NCI-H146 (cell line): ENCODE measurements around the gene GLCCI1.
"Not testable (repeated sequence)": the region's sequence is repeated elsewhere in the genome, so short reads cannot be mapped to it uniquely, and the experiment has no call there.

ENCODE experiments used
- DNase-seq: peaks from one replicate; lab custom pipeline; 2025; lab: John Stamatoyannopoulos, UW

GLCCI1 gene

GRCh38 chr7:8051373-8051772, 82.8 kb downstream of the GLCCI1 start:
- DNase-seq, result no peak

GRCh38 chr7:8051998-8052397, 83.4 kb downstream of the GLCCI1 start:
- DNase-seq, result no peak

- DNase-seq, result no peak
Observed at GRCh38 chr7:8052824-8053223, 84.2 kb downstream of the GLCCI1 start.

- no peak for DNase-seq
Observed at GRCh38 chr7:8056439-8056838, 87.8 kb downstream of the GLCCI1 start.

- no peak for DNase-seq
Observed at GRCh38 chr7:8057566-8057965, 89.0 kb downstream of the GLCCI1 start.

DNA sequence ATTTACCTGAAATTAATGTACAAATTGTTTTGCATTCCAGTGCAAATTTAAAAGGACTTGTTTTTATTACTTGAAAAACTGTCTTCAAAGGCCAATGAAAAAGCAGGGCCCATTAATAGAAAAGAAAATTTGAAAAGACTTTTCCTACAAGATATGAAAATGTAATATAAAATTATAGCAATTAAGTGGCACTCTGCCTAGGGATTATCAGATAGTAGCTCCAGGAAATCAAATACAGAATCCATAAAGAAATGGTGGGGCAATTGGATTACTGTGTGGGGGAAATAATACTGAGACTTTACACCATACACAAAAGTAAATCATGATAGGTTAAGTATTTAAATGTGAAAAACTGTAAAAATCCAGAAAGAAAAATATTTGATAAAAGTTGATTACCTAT, 89.7 kb downstream of the GLCCI1 start:
- no peak for DNase-seq

DNA sequence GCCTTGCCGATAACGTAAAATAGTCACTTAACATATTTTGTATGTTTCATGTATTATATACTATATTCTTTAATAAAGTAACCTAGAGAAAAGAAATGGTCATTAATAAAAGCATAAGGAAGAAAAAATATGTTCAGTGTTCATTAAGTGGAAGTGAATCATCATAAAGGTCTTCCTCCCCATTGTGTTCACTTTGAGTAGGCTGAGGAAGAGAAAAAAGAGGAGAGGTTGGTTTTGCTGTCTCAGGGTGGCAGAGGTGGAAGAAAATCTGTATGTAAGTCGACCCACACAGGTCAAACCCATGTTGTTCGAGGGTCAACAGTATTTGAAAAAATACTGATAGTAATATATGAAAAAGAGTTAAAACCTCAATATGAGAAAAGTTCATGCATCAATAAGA, 90.3 kb downstream of the GLCCI1 start:
- no peak for DNase-seq

DNA sequence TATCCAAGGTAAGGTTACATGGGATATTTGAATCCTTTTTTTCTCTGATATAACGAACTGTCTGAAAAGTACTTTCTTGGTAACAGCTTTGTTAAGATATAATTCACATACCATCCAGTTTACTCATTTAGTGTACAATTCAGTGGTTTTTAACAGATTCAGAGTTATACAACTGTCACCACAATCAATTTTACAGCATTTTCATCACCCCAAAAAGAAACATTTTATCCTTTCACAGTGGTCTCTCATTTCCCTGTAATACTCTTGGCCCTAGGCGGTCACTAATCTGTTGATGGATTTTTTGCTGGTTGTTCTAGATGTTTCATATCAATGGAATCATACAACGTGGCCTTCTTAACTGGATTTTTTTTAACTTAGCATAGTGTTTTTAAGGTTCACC, 91.6 kb downstream of the GLCCI1 start:
- DNase-seq, result no peak

DNA sequence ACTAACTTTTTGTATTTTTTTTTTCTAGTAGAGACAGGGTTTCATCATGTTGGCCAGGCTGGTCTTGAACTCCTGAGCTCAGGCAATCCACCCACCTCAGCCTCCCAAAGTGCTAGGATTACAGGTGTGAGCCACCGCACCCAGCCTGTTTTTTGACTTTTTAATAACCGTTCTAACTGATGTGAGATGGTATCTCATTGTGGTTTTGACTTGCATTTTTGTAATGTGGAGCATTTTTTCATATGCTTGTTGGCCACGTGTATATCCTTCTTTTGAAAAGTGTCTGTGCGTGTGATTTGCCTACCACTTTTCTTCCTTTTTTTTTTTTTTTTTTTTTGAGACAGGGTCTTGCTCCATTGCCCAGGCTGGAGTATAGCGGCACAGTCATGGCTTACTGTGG, 94.7 kb downstream of the GLCCI1 start:
- DNase-seq, result not testable (repeated sequence)

DNA sequence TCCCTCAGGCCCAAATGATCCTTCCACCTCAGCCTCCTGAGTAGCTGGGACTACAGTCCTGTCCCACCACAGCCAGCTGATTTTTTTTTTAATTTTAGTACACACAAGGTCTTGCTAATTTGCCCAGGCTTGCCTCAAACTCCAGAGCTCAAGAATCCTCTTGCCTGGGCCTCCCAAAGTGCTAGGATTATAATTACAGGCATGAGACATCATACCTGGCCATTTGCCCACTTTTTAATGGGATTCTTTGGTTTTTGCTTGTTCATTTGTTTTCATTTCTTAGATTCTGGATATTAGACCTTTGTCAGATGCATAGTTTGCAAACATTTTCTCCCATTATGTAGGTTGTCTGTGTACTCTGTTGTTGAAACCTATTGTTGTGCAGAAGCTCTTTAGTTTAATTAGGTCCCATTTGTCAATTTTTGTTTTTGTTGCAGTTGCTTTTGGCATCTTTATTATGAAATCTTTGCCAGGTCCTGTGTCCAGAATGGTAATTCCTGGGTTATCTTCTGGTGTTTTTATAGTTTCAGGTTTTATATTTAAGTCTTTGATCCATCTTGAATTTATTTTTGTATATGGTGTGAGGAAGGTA, 95.2 kb downstream of the GLCCI1 start:
- DNase-seq, result peak; percentile 25

GRCh38 chr7:8064828-8065227, 96.2 kb downstream of the GLCCI1 start:
- DNase-seq, result no peak

GRCh38 chr7:8065356-8065813, 96.8 kb downstream of the GLCCI1 start:
- no peak for DNase-seq

DNA sequence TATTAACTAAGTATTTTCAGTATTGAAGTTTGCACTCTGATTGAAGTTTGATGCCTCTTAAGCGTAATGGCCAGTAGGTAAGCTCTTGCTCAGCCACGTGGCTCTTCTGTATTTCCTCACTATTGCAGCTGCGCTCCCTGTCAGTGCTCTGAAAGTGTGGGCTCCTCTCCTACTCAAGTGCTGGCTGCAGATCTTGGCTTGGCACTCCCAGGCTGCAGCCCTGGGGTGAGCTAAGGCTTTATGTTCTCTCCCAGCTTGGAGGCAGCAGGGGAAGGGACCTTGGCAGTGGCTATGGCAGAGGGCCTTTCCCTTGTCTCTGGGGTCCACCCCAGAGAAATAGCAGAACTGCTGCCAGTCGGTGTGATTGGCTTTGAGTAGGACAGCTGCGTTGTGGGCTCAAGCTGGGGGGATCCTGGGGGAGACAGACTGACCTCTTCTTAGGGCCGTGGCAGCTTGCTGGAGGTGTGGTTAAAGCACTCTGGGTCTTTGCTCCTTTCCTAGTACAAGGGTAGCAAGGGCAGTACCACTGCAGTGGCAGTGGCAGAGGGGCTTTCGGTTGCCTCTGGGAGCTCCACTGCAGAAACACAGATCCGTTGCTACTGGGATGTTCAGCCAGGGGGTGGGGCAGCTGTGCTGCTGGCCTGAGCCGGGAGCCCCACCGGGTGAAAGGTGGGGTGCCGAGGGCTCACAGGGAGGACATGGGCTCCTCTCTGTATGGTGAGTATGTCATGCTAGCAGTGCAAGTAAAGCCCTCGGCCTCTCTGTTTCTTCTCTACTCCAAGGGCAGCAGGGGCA, 100.5 kb downstream of the GLCCI1 start:
- no peak for DNase-seq

DNA sequence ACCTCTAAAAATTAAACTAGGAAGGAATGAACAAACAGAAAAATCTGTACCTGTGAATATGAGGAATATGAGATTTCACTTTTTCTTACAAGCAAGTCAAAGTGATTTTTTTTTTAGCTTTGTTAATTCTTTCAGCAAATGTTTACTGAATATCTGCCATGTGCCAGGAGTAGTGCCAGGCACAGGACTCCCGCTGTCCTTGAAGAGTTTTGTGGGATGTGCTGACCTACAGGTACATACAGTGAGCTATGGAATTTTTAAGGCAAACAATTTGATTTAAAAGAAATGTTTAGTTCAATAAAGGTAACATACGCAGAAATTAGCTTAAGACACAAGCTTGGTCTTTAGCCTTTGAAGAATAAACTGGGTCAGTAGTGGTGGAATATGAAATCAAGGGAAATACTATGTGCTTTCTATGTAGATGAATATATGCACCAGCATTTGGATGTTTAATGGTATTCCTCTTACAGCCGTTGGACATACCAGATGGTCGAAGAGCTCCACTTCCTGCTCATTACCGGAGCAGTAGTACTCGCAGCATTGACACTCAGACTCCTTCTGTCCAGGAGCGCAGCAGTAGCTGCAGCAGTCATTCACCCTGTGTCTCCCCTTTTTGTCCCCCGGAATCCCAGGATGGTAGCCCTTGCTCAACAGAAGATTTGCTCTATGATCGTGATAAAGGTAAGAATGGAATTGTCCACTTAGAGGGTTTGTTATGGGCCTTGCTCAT, 102.0 kb downstream of the GLCCI1 start:
- no peak for DNase-seq

GRCh38 chr7:8078418-8078817, 109.8 kb downstream of the GLCCI1 start:
- no peak for DNase-seq

- DNase-seq, result no peak
Observed at GRCh38 chr7:8082762-8083161, 114.2 kb downstream of the GLCCI1 start.

GRCh38 chr7:8084836-8085235, 116.2 kb downstream of the GLCCI1 start:
- DNase-seq, result peak; percentile 2

GRCh38 chr7:8085420-8085819, 116.8 kb downstream of the GLCCI1 start:
- DNase-seq, result no peak

- DNase-seq, result no peak
Observed at GRCh38 chr7:8086239-8086638, 117.6 kb downstream of the GLCCI1 start.

DNA sequence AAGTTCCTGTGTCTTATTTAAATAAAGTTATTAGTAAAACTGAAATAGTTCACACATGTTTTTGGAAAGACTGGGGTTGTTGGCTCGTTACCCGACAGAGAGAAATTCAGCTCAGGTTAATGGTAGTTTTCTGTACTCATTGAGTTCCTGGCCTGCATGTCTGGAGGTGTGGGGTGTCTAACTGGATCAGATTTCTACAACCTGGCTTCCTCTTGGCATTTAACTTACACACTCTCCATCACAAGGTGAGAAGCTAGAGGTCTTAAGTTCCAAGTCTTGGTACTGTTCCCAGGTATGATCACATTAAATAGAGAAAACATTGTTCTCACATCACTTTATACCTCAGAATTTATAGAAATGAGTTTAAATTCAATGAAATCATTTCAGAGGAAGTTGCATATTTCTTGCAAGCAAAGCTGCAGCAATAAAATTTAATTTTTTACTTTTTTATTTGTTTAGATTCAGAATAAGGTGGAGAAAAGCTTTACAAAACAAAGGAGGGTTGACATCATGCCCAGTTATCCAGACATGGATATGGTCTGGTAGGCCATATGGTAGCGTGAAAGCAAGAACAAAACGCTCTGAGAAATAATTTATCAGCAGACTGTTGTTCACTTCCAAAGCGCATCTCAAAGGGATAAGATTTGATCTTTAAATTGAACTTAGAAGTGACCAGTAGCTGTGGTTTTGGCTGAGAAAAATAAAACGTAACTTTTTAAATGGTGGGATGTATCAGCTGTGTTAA, 120.6 kb downstream of the GLCCI1 start:
- DNase-seq, result no peak

DNA sequence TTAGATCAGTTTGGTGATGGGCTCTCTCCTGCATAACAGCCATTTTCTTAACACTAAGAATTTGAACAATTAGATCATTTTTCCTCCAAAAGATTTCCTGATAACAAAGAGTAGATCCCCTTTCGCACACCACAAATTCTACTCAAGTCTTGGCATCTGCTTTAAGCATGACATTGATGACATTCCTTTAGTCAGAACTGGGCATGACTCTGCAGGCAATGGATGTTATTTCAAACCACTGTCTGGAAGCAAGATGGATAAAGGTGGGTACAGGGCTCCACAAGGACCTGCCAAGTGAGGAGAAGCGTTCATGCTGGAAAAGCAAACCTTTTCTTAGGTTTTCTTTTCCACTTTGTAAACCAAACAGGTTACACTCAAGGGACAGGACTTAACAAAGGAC, 123.5 kb downstream of the GLCCI1 start:
- no peak for DNase-seq
